OCI-LY1 (cell line): Measurements from ENCODE around the gene MINK1.

Source experiments
- CTCF ChIP-seq: fragments of 200-600 bp; sonication (generic), shearing (Covaris generic); IDR thresholded peaks from 2 replicates; pipeline ENCODE4 v1.5.1; 2017; ENCODE audit warnings: mild to moderate bottlenecking, antibody characterized with exemption, low read length, moderate library complexity, mixed read lengths
- EZH2 ChIP-seq: fragments of 200-600 bp; sonication (generic), shearing (Covaris generic); IDR thresholded peaks from 2 replicates; pipeline ENCODE4 v1.8.0; 2017; ENCODE audit warnings: borderline replicate concordance, mixed run types, mild to moderate bottlenecking, antibody characterized with exemption, low read length, moderate library complexity, mixed read lengths

- no peak for TF ChIP-seq CTCF
- TF ChIP-seq EZH2: no peak
Observed at GRCh38 chr17:4897198-4897687, 64.1 kb downstream of the MINK1 start.
